ENCODE measurements around the gene MAPK7.
"Not testable (repeated sequence)": the region's sequence is repeated elsewhere in the genome, so short reads cannot be mapped to it uniquely, and the experiment has no call there.

MAPK7 gene

GRCh38 chr17:19343671-19344151 lies 34.6 kb upstream of the MAPK7 start:
- DNase-seq: no peak

DNA sequence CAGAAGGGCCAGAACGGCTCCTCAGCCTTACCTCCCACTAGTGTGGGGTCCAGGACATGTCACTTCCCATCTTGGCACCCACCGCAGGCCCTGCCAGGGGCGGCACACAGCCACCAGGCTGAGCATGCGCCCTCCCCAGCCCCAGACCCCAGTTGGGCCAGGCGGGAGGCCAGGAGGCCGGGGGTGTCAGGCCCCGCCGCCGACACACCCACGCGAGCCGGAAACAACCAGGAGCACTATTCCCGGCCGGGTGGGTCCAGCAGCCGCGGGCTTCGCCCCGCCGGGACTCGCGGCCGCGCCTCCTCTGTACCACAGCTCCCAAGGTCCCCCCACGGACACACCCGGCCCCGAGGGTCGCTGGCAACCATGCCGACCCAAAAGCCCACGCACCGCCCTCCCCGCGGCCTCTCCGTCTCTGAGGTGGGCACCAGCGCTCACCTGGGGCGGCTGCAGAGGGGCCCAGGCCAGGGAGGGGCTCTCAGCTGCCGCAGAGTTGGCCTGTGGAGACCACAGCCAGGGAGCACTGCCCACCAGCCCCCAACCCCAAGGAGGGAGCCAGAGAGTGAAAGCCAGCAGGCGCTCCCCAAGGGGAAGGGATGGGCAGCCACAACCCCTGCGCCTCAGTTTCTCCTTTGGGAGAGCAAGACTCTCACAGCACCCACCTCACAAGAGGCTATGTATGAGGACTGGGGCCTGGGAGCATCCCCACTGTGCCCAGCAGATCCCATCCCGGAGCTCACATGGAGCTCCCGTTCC lies 33.8 kb upstream of the MAPK7 start:
- DNase-seq: no peak

- no peak for DNase-seq
Measured at GRCh38 chr17:19345067-19345460, 33.2 kb upstream of the MAPK7 start.

DNA sequence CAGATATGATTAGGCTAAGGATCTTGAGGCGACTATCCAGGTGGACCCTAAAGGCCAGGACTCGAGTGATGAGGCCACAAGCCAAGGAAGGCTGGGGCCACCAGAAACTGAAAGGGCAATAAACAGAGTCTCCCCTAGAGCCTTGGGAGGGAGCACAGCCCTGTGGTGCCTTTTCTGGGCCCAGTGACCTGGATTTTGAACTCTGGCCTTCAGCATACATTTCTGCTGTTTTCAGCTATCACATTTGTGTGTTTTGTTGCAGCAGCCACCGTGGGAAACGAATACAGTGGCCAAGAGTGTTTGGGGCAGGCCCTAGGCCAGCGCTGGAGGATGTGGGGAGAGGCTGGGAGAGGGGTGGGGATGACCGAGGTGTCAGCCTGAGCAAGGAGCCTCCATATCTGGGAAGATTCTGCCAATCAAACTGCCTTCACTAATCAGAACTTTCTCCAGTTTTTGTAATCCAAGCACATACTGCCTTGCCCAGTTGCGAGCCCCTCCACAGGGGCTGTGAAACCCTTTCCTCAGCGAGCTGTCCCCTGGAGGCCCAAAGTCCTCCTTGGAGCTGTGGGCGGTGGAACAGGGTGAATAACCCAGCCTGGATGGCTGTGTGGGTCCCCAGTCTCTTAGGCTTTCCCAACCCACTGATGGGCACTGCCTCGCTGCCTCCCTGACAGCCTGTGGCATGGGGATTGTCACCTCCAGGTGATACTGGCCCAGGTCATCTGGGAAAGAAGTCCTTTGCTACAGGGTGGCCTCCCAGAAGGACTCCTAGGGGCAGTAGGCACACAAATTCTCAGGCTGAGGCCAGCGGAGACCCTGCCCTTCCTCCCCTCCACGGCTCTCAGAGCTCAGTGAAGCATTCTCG lies 32.6 kb upstream of the MAPK7 start:
- no peak for DNase-seq

- DNase-seq: peak; percentile 29 to 44
Measured at GRCh38 chr17:19346351-19347255, 31.7 kb upstream of the MAPK7 start.

DNA sequence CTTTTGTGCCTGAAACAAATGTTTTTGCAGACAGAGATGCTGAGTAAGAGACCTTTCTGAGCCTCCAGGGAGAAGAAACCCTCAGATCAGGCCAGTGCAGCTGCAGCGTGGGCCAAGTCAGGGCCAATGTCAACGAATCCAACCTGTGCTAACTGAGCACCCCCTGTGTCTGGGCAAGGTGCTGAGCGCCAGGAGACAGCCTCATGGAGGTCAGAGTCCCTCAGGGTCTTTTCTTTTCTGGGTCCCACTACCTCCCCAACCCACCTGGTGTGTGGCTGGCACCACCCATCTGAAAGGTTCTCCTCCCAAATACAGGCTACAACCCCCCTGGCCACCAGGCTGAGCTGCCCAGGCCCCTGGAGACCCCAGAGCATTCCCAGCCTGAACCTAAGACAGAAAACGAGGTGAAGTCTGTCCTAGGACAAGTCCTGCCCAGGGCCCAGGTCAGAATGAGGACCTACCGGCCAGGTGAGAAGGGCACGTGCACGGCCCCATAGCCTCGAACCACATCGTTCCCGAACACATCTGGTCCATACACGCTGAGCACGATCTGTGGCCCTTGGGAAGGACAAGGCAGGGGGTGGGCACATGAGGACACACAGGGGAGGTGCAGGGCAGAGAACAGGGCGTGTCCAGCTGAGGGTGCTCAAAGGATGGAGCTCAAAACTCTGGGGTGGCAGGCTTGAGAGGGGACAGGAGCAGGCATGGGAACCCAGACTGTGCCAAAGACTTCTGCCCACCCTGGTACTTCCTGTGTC lies 30.8 kb upstream of the MAPK7 start:
- DNase-seq: no peak

DNA sequence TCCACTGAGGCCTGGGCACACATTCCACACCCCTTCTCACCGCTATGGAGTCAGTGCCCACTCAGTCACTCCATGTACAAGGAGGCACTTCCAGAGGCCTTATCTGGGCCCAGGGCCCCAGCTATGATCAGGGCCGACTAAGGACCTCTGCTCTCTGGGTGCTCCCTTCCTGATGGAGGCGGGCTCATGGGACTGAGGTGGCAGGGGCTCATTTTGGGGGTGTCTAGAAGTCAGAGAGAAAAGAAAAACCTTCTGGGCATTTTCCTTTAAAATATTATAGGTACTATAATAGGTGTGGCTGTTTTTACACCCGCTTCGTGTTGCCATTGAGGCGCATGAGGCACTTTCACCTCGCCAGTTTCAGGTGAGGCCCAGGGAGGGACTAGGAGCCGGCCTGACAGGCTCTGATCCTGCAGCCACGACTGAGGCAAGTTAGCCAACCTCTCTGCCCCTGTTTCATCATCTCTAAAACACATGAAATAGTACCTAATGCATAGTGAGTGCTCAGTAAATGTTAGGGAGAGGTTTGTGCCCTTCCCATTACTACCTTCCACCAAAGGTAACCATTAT lies 30.1 kb upstream of the MAPK7 start:
- DNase-seq: no peak

DNA sequence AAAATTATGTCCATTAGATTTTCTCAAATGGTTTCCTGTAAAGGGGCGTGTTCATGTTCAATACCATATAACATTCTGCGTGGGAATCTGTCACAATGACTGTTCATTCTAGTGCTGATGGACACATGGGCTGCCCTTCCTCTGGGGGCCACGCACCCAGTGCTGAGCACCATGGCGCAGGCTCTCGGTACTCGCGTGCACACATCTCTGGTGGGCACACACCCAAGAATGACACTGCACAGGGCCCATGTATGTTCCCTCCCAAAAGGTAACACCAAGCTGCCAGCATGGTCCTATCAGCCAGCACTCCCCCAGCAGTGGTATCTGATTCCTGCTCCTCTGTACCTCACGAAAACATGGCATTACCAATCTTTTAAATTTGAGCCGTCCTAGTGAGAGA lies 29.5 kb upstream of the MAPK7 start:
- DNase-seq: no peak

- not testable (repeated sequence) for DNase-seq
Measured at GRCh38 chr17:19353401-19353800, 24.9 kb upstream of the MAPK7 start.

DNA sequence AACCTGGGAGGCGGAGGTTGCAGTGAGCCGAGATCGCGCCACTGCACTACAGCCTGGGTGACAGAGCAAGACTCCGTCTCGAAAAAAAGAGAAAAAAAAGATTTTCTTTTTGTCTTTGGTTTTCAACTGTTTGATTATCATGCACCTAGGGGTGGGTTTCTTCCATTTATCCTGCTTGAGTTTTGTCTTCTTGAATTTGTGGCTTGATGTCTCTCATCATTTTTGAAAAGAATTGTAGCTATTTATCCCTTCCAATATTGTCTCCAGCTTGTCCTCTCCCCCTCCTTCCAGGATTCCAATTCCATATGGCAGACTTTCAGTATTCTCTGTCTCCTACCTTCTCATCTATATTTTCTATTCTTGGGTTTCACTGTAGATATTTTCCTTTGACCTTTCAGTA lies 23.6 kb upstream of the MAPK7 start:
- DNase-seq: no peak

DNA sequence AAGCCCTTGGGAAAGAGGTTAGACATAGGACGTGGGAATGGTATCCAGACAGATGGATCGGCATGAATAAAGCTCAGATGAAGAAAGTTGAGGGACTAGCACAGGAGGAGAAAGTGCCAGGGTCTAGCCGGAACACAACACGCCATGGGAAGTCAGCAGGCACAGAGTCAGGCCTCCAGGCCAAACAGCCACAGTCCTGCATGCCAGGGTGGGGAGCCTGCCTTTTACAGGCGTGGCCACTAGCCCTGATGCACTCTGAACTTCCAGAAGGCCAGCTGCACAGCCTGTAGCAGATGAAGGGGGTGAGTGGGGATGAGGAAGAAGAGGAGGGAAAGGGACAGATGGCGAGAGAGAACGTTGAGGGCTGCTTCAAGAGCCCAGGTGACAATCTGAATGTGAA lies 20.9 kb upstream of the MAPK7 start:
- DNase-seq: no peak

- DNase-seq: no peak
Measured at GRCh38 chr17:19357761-19358160, 20.5 kb upstream of the MAPK7 start.

DNA sequence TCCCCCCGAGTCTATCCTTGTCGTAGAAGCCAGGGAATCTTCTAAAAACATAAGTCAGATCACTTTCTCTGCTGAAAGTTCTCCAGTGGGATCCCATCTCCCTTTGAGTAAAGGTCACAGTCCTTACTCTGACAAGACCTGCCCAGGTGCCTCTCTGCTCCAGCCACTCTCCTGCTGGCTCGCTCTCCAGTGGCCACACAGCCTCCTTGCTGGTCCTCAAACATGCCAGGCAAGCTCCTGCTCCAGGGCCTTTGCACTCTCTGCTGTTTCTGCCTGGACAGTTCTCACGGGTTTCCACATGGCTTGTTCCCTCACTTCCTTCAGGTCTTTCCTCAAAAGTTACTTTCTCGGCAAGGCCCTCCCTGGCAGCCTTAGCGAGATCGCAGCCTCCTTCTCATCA lies 19.1 kb upstream of the MAPK7 start:
- no peak for DNase-seq

DNA sequence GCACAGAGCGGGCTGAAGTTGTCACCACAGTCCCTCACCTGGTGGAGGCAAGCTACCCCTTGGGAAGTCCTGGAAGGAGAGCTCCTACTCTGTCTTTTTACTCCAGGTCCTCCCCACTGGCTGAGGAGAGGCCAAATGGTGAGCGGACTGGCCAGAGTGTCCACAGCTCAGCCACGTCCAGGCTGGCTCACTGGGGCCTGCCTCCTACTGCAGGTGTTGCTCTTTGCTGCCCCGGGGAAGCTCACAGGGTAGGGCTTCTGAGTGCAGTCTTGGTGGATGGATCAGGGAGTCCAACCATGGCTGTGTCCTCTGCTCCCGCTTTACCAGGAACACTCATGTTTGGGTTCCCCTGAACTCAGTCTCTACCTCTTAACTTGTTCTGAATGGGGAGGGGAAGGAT lies 18.4 kb upstream of the MAPK7 start:
- no peak for DNase-seq

DNA sequence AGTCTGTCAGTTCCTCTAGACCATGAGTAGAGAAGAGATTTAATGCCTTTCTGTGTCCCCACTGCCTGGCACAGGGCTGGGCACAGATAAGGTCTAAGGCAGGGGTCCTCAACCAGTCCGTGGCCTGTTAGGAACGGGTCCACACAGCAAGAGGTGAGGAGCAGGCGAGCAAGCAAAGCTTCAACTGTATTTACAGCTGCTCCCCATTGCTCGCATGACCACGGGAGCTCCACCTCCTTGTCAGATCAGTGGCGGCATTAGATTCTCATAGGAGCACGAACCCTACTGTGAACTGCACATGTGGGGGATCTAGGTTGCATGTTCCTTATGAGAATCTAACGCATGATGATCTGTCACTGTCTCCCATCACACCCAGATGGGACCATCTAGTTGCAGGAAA lies 17.5 kb upstream of the MAPK7 start:
- no peak for DNase-seq

DNA sequence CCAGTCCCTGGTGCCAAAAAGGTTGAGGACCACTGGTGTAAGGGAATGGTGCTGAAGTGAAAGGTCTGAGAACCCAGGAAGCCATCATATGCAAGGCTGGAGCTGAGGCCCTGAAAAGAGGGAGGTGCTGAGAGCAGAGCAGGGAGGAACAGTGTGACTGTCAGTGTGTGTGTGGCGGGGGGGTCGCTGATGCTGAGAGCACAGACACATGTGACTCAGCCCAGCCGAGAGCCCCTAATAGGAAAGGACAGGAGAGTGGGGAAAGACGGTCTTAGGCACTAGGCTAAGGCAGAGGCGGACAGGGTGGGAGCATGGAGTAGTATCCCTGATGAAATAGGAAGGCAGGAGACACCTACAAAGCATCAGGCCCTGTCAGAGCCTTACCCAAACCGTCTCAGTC lies 17.0 kb upstream of the MAPK7 start:
- DNase-seq: no peak

DNA sequence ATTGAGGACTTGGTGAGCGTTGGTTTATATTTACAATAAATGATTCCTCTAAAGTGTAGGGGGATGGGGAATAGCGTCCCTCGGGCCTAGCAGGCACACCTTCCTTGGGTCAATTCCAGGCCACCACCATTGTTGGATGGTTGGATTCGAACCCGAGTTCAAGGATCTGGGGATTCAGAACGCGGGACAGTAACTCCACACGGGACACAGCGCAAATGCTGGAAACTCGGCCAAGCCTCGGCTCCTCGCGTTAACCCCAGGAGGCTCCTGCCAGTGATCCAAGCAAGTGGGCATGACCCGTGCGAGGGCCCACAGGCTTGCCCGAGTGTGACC lies 16.4 kb upstream of the MAPK7 start:
- no peak for DNase-seq

GRCh38 chr17:19362277-19363113 lies 15.8 kb upstream of the MAPK7 start, which contains the start of gene B9D1:
B9D1 (minus strand) TSS chr17:19362723; CDS start chr17:19362569, 154 bp downstream.
- peak; percentile 95 to 96 for DNase-seq

DNA sequence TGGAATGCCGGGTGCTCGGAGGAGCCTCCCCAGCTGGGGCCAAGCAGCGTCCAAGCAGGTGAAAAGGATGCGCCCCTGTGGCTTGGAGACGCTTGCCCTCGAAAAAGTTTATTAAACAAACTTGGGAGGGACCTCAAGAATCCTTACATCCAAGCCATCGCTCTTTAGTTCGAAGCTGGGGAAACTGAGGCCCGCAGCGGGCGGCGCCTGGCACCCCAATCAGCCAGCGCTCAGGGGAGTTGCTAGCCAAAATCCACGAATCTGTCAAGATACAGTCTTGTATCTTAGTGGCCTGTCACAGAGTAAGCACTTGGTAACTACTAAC lies 15.2 kb upstream of the MAPK7 start:
- DNase-seq: no peak

- DNase-seq: no peak
Measured at GRCh38 chr17:19363460-19364035, 14.8 kb upstream of the MAPK7 start.
